Prostate gland (tissue), 2 donors: ENCODE results near the gene ASB3. TPM values are rescaled to one million over a fixed set of nuclear protein-coding genes. Genes with fewer than 3 reads are reported as not detected.

Experiments
- DNase-seq: peaks from one replicate; pipeline ENCODE4 v3.0.0-alpha.2; 2019; ENCODE audit warnings: low spot score
- H3K27ac ChIP-seq, 2 donors: fragments of 200-600 bp; sonication (generic); 2 replicates each; pipeline ENCODE4 v1.5.1; 2017 to 2019
- H3K27me3 ChIP-seq: fragments of 200-600 bp; sonication (generic); replicated peaks from 2 replicates; pipeline ENCODE4 v1.5.1; 2019; ENCODE audit not compliant: insufficient read depth
- H3K36me3 ChIP-seq, 2 donors: fragments of 200-600 bp; sonication (generic); 1 replicate in 1 of 2; 2 replicates in 1 of 2; pipeline versions ENCODE4 v1.5.1 to v1.8.1; 2017 to 2019
- H3K4me1 ChIP-seq: fragments of 200-600 bp; sonication (generic); replicated peaks from 2 replicates; pipeline ENCODE4 v1.5.1; 2019
- H3K4me3 ChIP-seq, 2 donors: fragments of 200-600 bp; sonication (generic); 2 replicates each; pipeline ENCODE4 v1.5.1; 2017 to 2019
- H3K9me3 ChIP-seq: fragments of 200-600 bp; sonication (generic); 2 replicates; pipeline ENCODE4 v1.5.1; 2017
- POLR2A ChIP-seq: fragments of 450-650 bp; IDR thresholded peaks from one replicate; pipeline ENCODE4 v1.6.1; 2016; ENCODE audit warnings: antibody characterized with exemption, mild to moderate bottlenecking
- POLR2AphosphoS5 ChIP-seq: sonication (generic); formaldehyde crosslinking; IDR thresholded peaks from one replicate; pipeline ENCODE4 v1.6.1; 2017; ENCODE audit warnings: antibody characterized with exemption
- WGBS: methylation state at CpG from one replicate; pipeline ENCODE4 v1.1.5; 2018; 5-methylcytosine and 5-hydroxymethylcytosine counted together
- intact Hi-C: fragments of 100-400 bp; cut with DNase I; formaldehyde crosslinking; loops from one replicate; pipeline ENCODE4 v1.14.2; 2022
- total RNA-seq, 2 donors: library from RNA; depleted of rRNA; stranded (reverse); fragments of >200 nt; gene quantifications; one replicate each; pipeline ENCODE4 v1.1.0, GENCODE V29; 2016
- TF ChIP-seq, protein P1 (sequence below), 4 experiments: fragments of 200-600 bp in 2 of 4; fragments of 450-650 bp in 2 of 4; sonication (generic) in 2 of 4; IDR thresholded peaks; 1 replicate in 3 of 4; 2 replicates in 1 of 4; pipeline ENCODE4 v1.5.1; 2016 to 2019; ENCODE audit warnings: antibody characterized with exemption in 4 of 4, mild to moderate bottlenecking in 2 of 4, moderate library complexity in 2 of 4

Gene ASB3
- total RNA-seq, 2 donors from 2014 or later = 14.3 to 23.6 TPM

DNA sequence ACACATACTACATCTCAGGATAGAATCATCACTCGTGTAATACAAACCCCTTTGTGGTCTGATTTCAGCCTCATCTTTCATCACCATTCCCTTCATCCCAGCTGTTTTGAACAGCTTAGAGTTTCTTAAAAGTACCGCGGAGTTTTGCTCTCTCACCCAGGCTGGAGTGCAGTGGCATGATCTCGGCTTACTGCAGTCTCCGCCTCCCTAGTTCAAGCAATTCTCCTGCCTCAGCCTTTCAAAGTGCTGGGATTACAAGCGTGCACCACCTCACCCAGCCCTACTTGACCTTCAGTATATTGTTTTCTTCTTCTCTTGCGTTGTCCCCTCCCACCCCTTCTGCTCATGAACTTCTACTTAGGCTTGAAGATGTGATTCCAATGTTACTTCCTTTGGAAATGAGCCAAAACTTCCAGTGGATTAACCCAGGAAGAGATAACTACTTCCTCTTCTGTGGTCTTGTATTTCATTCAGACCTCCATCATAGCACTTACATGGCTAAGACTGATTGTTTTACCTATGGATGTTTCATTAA, 15.9 kb upstream of the ASB3 start:
- no peak overlapping the region for H3K4me3 ChIP-seq
- H3K27ac ChIP-seq = no peak overlapping the region
- TF ChIP-seq POLR2AphosphoS5 = no peak
- no peak for TF ChIP-seq POLR2A
- TF ChIP-seq, protein P1, sequence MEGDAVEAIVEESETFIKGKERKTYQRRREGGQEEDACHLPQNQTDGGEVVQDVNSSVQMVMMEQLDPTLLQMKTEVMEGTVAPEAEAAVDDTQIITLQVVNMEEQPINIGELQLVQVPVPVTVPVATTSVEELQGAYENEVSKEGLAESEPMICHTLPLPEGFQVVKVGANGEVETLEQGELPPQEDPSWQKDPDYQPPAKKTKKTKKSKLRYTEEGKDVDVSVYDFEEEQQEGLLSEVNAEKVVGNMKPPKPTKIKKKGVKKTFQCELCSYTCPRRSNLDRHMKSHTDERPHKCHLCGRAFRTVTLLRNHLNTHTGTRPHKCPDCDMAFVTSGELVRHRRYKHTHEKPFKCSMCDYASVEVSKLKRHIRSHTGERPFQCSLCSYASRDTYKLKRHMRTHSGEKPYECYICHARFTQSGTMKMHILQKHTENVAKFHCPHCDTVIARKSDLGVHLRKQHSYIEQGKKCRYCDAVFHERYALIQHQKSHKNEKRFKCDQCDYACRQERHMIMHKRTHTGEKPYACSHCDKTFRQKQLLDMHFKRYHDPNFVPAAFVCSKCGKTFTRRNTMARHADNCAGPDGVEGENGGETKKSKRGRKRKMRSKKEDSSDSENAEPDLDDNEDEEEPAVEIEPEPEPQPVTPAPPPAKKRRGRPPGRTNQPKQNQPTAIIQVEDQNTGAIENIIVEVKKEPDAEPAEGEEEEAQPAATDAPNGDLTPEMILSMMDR (IDR thresholded peaks at IDR 0.05) = no peak
- H3K27me3 ChIP-seq = no peaks in the 10 kb centered on the region
- no peak for DNase-seq
- intact Hi-C loops = no loop called here
- peaks cover 0 to 4% of the 10 kb centered on the region in 2 donors for H3K36me3 ChIP-seq
- WGBS = 81% methylated on average over 7 of the region's 7 CpGs
- no peaks in the 10 kb centered on the region for H3K4me1 ChIP-seq
- no peaks in the 10 kb centered on the region for H3K9me3 ChIP-seq

DNA sequence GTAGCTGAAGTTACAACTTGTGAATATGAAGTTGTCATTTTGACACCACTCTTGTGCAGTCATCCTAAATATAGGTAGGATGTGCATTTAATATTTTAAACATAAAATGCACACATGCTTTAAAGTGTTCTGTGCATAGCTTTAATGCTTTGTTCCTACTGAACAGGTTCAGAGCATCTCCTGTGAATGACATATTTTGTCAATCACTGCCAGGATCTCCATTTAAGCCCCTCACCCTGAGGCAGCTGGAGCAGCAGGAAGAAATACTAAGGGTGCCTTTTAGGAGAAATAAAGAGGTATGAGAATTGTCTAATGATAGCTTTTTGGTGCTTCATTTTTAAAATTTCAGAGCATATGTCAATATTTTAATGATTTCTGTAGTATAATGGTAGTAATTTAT, 14.8 kb upstream of the ASB3 start:
- H3K9me3 ChIP-seq = no peaks in the 10 kb centered on the region
- intact Hi-C loops = no loop called here
- H3K36me3 ChIP-seq = peaks cover 0 to 4% of the 10 kb centered on the region in 2 donors
- no peak overlapping the region for H3K27ac ChIP-seq
- DNase-seq = no peak
- no peak overlapping the region for H3K4me3 ChIP-seq
- no peaks in the 10 kb centered on the region for H3K27me3 ChIP-seq
- TF ChIP-seq, protein P1 (IDR thresholded peaks at IDR 0.05) = no peak
- TF ChIP-seq POLR2A (no peak), POLR2AphosphoS5 (no peak)
- H3K4me1 ChIP-seq = no peaks in the 10 kb centered on the region

DNA sequence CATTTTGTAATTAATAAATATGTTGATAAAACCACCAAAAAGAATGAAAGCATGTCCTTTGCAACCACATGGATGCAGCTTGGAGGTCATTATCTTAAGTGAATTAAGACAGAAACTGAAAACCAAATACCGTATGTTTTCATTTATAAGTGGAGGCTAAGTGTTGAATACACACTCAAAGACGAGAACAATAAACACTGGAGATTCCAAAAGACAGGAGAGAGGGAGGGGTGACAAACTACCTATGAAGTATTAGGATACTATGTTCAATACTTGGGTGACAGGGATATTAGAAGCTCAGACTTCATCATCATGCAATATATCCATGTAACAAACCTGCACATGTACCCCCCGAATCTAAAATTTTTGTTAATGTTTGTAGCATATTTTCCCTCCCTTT, 7.1 kb upstream of the ASB3 start:
- peaks cover 0 to 4% of the 10 kb centered on the region in 2 donors for H3K36me3 ChIP-seq
- intact Hi-C loops = no loop called here
- no peak overlapping the region for H3K4me3 ChIP-seq
- H3K9me3 ChIP-seq = no peaks in the 10 kb centered on the region
- H3K4me1 ChIP-seq = no peaks in the 10 kb centered on the region
- TF ChIP-seq POLR2A (no peak), POLR2AphosphoS5 (no peak)
- H3K27me3 ChIP-seq = no peaks in the 10 kb centered on the region
- WGBS = 72% methylated on average over 3 of the region's 3 CpGs
- no peak for DNase-seq
- no peak overlapping the region for H3K27ac ChIP-seq

DNA sequence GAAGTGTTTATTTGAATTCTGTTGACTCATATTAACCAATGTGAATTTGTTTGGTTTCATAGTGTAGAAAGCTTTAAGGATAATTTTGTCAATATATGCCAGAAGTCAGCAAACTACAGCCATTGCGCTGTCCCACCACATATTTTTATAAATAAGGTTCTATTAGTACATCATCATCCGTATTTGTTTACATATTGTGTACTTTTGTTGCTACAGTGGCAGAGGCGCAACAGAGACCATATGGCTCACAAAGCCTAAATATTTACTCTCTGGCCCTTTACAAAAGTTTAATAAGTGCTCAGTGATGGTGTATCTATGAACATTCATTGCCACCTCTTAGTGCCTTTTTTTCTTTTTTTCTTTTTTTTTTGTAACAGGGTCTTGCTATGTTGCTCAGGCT, 6.5 kb upstream of the ASB3 start:
- WGBS = 78% methylated on average over 3 of the region's 3 CpGs
- intact Hi-C loops = no loop called here
- no peak for DNase-seq
- Histone ChIP-seq H3K27me3 (no peaks in the 10 kb centered on the region), H3K4me3 (no peak overlapping the region), H3K36me3 (peaks cover 0 to 2% of the 10 kb centered on the region in 2 donors), H3K27ac (no peak overlapping the region), H3K4me1 (no peaks in the 10 kb centered on the region), H3K9me3 (no peaks in the 10 kb centered on the region)
- TF ChIP-seq POLR2A (no peak), POLR2AphosphoS5 (no peak)
- TF ChIP-seq, protein P1 (IDR thresholded peaks at IDR 0.05) = no peak

DNA sequence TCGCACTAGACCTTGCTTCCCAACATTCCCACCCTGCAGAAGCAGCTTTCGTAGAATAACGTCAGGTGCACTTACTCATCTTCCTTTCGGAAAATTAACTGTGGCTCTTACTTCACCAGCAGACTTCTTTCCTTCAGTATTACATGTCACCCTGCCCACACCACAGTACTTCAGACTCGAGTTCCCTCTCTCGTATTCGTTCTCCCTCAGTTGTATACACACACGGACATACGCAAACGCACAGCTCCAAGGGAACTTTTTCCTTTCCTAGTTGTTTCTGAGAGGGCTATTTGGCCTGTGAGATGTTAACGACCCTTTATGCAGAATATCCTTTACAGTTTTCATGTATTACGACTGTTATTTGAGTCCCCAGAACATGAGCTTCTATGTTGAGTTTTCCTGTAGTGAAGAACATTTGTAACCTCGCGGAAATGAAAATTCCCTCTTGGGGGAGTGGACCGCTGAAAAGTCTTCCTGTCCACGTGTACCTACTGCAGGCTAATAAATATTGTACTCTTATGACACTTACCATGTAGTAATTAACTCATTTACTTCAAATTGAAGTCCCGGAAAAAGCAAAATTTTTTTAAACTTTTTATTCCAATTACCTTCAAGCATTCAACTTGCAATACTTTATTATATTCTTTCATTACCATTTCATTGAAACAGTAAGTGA, 999 bp upstream of the ASB3 start:
- intact Hi-C loops = no loop called here
- Histone ChIP-seq H3K4me3 (peak overlapping the region; percentile 75 to 84), H3K27ac (peak overlapping the region; percentile 88 to 89), H3K36me3 (no peaks in the 10 kb centered on the region), H3K9me3 (no peaks in the 10 kb centered on the region), H3K27me3 (no peaks in the 10 kb centered on the region), H3K4me1 (peaks cover 5% of the 10 kb centered on the region)
- no peak for DNase-seq
- no peak for TF ChIP-seq POLR2A
- TF ChIP-seq POLR2AphosphoS5 = no peak
- WGBS = 3% methylated on average over 17 of the region's 17 CpGs

DNA sequence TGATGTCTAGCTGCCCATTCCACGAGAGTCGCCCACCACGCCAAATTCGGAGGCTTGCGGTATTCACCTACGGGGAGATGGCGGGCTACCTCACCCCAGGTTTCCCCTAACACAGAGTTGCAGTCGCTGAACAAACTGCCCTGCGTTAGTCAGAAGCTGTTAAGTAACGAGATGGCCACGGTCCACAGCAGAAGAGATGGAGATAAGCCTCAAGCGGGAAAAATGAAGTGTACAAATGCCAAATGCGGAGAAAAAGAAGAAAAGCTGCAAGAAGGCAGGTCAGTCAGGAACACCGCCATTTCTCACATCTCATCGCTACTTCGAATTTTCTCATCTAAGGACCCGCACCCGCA, 425 bp downstream of the ASB3 start:
- peak overlapping the region; percentile 88 to 89 for H3K27ac ChIP-seq
- H3K9me3 ChIP-seq = no peaks in the 10 kb centered on the region
- WGBS = under 1% methylated on average over 18 of the region's 18 CpGs
- peak overlapping the region; percentile 75 to 84 for H3K4me3 ChIP-seq
- no peaks in the 10 kb centered on the region for H3K27me3 ChIP-seq
- intact Hi-C loops = no loop called here
- no peak for TF ChIP-seq POLR2A
- TF ChIP-seq, protein P1 (IDR thresholded peaks at IDR 0.05) = no peak
- no peak for TF ChIP-seq POLR2AphosphoS5
- no peaks in the 10 kb centered on the region for H3K36me3 ChIP-seq
- peaks cover 5% of the 10 kb centered on the region for H3K4me1 ChIP-seq
- peak; percentile 20 for DNase-seq
